ENCODE data around the gene TSPAN14.

GRCh38 chr10:80453842-80454512 lies at the start of gene TSPAN14:
- TF ChIP-seq CENPBD1 (CRISPR knock-in tag; IDR thresholded peaks at IDR 0.05; ENCODE audit: borderline replicate concordance, low read depth) (no peak), DR1 (CRISPR knock-in tag; IDR thresholded peaks at IDR 0.05) (no peak), SP140L (CRISPR knock-in tag; IDR thresholded peaks at IDR 0.05; ENCODE audit: borderline replicate concordance) (no peak), NR2F6 (IDR thresholded peaks at IDR 0.05) (no peak), NR2F6 (CRISPR knock-in tag; IDR thresholded peaks at IDR 0.05) (no peak), NCOA2 (CRISPR knock-in tag; IDR thresholded peaks at IDR 0.05) (no peak), MAX (IDR thresholded peaks at IDR 0.05) (peak; percentile 85), TP53 (CRISPR knock-in tag; conservative IDR thresholded peaks at IDR 0.05) (no peak), BCL3 (CRISPR knock-in tag; IDR thresholded peaks at IDR 0.05) (no peak; the same call in 1 of the 2 replicates)
- TF ChIP-seq, protein P1, sequence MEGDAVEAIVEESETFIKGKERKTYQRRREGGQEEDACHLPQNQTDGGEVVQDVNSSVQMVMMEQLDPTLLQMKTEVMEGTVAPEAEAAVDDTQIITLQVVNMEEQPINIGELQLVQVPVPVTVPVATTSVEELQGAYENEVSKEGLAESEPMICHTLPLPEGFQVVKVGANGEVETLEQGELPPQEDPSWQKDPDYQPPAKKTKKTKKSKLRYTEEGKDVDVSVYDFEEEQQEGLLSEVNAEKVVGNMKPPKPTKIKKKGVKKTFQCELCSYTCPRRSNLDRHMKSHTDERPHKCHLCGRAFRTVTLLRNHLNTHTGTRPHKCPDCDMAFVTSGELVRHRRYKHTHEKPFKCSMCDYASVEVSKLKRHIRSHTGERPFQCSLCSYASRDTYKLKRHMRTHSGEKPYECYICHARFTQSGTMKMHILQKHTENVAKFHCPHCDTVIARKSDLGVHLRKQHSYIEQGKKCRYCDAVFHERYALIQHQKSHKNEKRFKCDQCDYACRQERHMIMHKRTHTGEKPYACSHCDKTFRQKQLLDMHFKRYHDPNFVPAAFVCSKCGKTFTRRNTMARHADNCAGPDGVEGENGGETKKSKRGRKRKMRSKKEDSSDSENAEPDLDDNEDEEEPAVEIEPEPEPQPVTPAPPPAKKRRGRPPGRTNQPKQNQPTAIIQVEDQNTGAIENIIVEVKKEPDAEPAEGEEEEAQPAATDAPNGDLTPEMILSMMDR (CRISPR knock-in tag; IDR thresholded peaks at IDR 0.05) = no peak
